NCI-H226 (cell line): ENCODE measurements around the gene LILRA6.
A peak's percentile ranks its signal among the peaks of the same experiment; 100 is the strongest.
"Not testable (repeated sequence)": the region's sequence is repeated elsewhere in the genome, so short reads cannot be mapped to it uniquely, and the experiment has no call there.

ENCODE experiments used
- DNase-seq: peaks from one replicate; pipeline ENCODE4 v3.0.0-alpha.2; 2015

LILRA6 gene

GRCh38 chr19:54242646-54243045 is at the start of gene LILRA6:
TSS of gene LILRA6 (minus strand) at chr19:54242790.
- not testable (repeated sequence) for DNase-seq

GRCh38 chr19:54289160-54289559 is 46.6 kb upstream of the LILRA6 start:
- DNase-seq: not testable (repeated sequence)

- peak; percentile 26 for DNase-seq
Observed at GRCh38 chr19:54287456-54287855, 44.9 kb upstream of the LILRA6 start.

GRCh38 chr19:54286283-54286682 is 43.7 kb upstream of the LILRA6 start:
- DNase-seq: not testable (repeated sequence)

- not testable (repeated sequence) for DNase-seq
Observed at GRCh38 chr19:54285427-54286056, 43.0 kb upstream of the LILRA6 start.

GRCh38 chr19:54282686-54283470 is 40.3 kb upstream of the LILRA6 start:
- no peak for DNase-seq

- not testable (repeated sequence) for DNase-seq
Observed at GRCh38 chr19:54281729-54282075, 39.1 kb upstream of the LILRA6 start.

GRCh38 chr19:54281007-54281728 is 38.6 kb upstream of the LILRA6 start, which contains the start of gene LILRB2:
TSS of gene LILRB2 (minus strand) at chr19:54281110. CDS start at chr19:54280496, 614 bp downstream.
- DNase-seq: no peak

- not testable (repeated sequence) for DNase-seq
Observed at GRCh38 chr19:54280441-54280840, 37.9 kb upstream of the LILRA6 start.

- not testable (repeated sequence) for DNase-seq
Observed at GRCh38 chr19:54280025-54280424, 37.4 kb upstream of the LILRA6 start.

GRCh38 chr19:54279406-54279962 is 36.9 kb upstream of the LILRA6 start:
- DNase-seq: no peak

- not testable (repeated sequence) for DNase-seq
Observed at GRCh38 chr19:54278571-54279195, 36.1 kb upstream of the LILRA6 start.

- not testable (repeated sequence) for DNase-seq
Observed at GRCh38 chr19:54278056-54278455, 35.5 kb upstream of the LILRA6 start.

GRCh38 chr19:54277111-54277615 is 34.6 kb upstream of the LILRA6 start:
- DNase-seq: not testable (repeated sequence)

GRCh38 chr19:54275951-54276350 is 33.4 kb upstream of the LILRA6 start:
- no peak for DNase-seq

- not testable (repeated sequence) for DNase-seq
Observed at GRCh38 chr19:54274516-54274915, 31.9 kb upstream of the LILRA6 start.

- DNase-seq: no peak
Observed at GRCh38 chr19:54273821-54274220, 31.2 kb upstream of the LILRA6 start.

GRCh38 chr19:54272181-54272580 is 29.6 kb upstream of the LILRA6 start:
- not testable (repeated sequence) for DNase-seq

GRCh38 chr19:54271587-54271986 is 29.0 kb upstream of the LILRA6 start:
- DNase-seq: not testable (repeated sequence)

GRCh38 chr19:54271106-54271505 is 28.5 kb upstream of the LILRA6 start:
- no peak for DNase-seq

- DNase-seq: no peak
Observed at GRCh38 chr19:54268936-54269335, 26.3 kb upstream of the LILRA6 start.

GRCh38 chr19:54266133-54266532 is 23.5 kb upstream of the LILRA6 start:
- peak; percentile 53 for DNase-seq
